OCI-LY1 (cell line): ENCODE data around the gene TAMALIN.

Experiments
- H2AFZ ChIP-seq: fragments of 200-600 bp; sonication (generic), shearing (Covaris generic); 2 replicates; pipeline ENCODE4 v1.6.0; 2014; ENCODE audit warnings: antibody characterized with exemption, mild to moderate bottlenecking, low read length
- H3F3A ChIP-seq: fragments of 200-600 bp; sonication (generic), shearing (Covaris generic); 2 replicates; pipeline ENCODE4 v1.6.0; 2014; ENCODE audit warnings: mild to moderate bottlenecking, antibody characterized with exemption, low read length, moderate library complexity; ENCODE audit not compliant: insufficient read depth
- H3K27ac ChIP-seq: fragments of 200-600 bp; sonication (generic); 2 replicates; pipeline ENCODE4 v1.5.1; 2014; ENCODE audit warnings: low read length, mixed run types, mild to moderate bottlenecking, low read depth; ENCODE audit not compliant: poor library complexity, severe bottlenecking
- H3K27me3 ChIP-seq: fragments of 200-600 bp; sonication (generic); 2 replicates; pipeline ENCODE4 v1.6.0; 2014; ENCODE audit warnings: antibody characterized with exemption, mild to moderate bottlenecking, low read length, moderate library complexity; ENCODE audit not compliant: insufficient read depth
- H3K36me3 ChIP-seq: fragments of 200-600 bp; sonication (generic); 2 replicates; pipeline ENCODE4 v1.6.1; 2014; ENCODE audit warnings: mild to moderate bottlenecking, antibody characterized with exemption, low read length, moderate library complexity, mixed read lengths; ENCODE audit not compliant: insufficient read depth
- H3K4me1 ChIP-seq: fragments of 200-600 bp; sonication (generic); 2 replicates; pipeline ENCODE4 v1.5.1; 2014; ENCODE audit warnings: mild to moderate bottlenecking, low read length, moderate library complexity; ENCODE audit not compliant: insufficient read depth, severe bottlenecking
- H3K4me2 ChIP-seq: fragments of 200-600 bp; sonication (generic), shearing (Covaris generic); 2 replicates; pipeline ENCODE4 v1.6.1; 2014; ENCODE audit warnings: low read length
- H3K4me3 ChIP-seq: fragments of 200-600 bp; sonication (generic); 2 replicates; pipeline ENCODE4 v1.5.1; 2014; ENCODE audit warnings: low read length, low read depth, mild to moderate bottlenecking, mixed read lengths; ENCODE audit not compliant: poor library complexity, severe bottlenecking
- H3K79me2 ChIP-seq: fragments of 200-600 bp; shearing (Covaris generic); 2 replicates; pipeline ENCODE4 v1.6.1; 2016; ENCODE audit warnings: mixed run types, low read length, mixed read lengths; ENCODE audit not compliant: insufficient read depth
- H3K9ac ChIP-seq: fragments of 200-600 bp; sonication (generic), shearing (Covaris generic); 2 replicates; pipeline ENCODE4 v1.6.1; 2014; ENCODE audit warnings: mild to moderate bottlenecking, low read length, mixed read lengths
- H3K9me2 ChIP-seq: fragments of 200-600 bp; sonication (generic), shearing (Covaris generic); 2 replicates; pipeline ENCODE4 v1.6.1; 2014; ENCODE audit warnings: low read depth, mild to moderate bottlenecking, low read length, mixed read lengths
- H3K9me3 ChIP-seq: fragments of 200-600 bp; shearing (Covaris generic); 2 replicates; pipeline ENCODE4 v1.6.1; 2014; ENCODE audit warnings: low read length, mixed read lengths
- H4K20me1 ChIP-seq: fragments of 200-600 bp; sonication (generic), shearing (Covaris generic); 2 replicates; pipeline ENCODE4 v1.6.0; 2016; ENCODE audit warnings: mild to moderate bottlenecking, low read length; ENCODE audit not compliant: insufficient read depth
- EZH2 ChIP-seq: fragments of 200-600 bp; sonication (generic), shearing (Covaris generic); IDR thresholded peaks from 2 replicates; pipeline ENCODE4 v1.8.0; 2017; ENCODE audit warnings: borderline replicate concordance, mixed run types, mild to moderate bottlenecking, antibody characterized with exemption, low read length, moderate library complexity, mixed read lengths
- TF ChIP-seq, protein P1 (sequence below): fragments of 200-600 bp; sonication (generic), shearing (Covaris generic); IDR thresholded peaks from 2 replicates; pipeline ENCODE4 v1.5.1; 2017; ENCODE audit warnings: mild to moderate bottlenecking, antibody characterized with exemption, low read length, moderate library complexity, mixed read lengths

TAMALIN gene

DNA sequence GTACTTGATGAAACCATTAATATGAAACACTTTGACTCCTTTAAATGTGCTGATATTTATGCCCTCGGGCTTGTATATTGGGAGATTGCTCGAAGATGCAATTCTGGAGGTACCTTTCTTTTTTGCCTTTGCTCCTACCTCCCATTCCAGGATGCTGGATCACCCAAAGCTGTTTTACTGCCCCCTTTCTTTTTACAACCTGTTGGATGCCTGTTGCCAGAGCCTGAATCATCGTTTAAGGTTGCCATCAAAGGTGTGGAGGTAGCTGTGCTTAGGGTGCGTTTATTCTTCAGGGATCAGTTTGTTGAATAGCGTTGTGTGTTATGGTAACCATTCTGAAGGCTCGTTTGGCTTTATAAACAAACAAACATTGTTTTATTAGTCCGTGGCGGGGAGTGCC lies 19.9 kb upstream of the TAMALIN start:
- Histone ChIP-seq H3K27ac (no peak overlapping the region), H3K27me3 (no peaks in the 10 kb centered on the region), H3K4me1 (no peaks in the 10 kb centered on the region), H4K20me1 (no peaks in the 10 kb centered on the region), H3K9ac (no peak overlapping the region), H3F3A (no peaks in the 10 kb centered on the region), H3K9me3 (no peaks in the 10 kb centered on the region), H3K4me2 (no peak overlapping the region), H3K79me2 (no peaks in the 10 kb centered on the region), H2AFZ (no peak overlapping the region), H3K36me3 (0 out of 2 replicates have a peak, but pooled peaks cover 4% of the 10 kb centered on the region), H3K9me2 (no peaks in the 10 kb centered on the region), H3K4me3 (no peak overlapping the region)
- no peak for TF ChIP-seq EZH2
- TF ChIP-seq, protein P1, sequence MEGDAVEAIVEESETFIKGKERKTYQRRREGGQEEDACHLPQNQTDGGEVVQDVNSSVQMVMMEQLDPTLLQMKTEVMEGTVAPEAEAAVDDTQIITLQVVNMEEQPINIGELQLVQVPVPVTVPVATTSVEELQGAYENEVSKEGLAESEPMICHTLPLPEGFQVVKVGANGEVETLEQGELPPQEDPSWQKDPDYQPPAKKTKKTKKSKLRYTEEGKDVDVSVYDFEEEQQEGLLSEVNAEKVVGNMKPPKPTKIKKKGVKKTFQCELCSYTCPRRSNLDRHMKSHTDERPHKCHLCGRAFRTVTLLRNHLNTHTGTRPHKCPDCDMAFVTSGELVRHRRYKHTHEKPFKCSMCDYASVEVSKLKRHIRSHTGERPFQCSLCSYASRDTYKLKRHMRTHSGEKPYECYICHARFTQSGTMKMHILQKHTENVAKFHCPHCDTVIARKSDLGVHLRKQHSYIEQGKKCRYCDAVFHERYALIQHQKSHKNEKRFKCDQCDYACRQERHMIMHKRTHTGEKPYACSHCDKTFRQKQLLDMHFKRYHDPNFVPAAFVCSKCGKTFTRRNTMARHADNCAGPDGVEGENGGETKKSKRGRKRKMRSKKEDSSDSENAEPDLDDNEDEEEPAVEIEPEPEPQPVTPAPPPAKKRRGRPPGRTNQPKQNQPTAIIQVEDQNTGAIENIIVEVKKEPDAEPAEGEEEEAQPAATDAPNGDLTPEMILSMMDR, result no peak

DNA sequence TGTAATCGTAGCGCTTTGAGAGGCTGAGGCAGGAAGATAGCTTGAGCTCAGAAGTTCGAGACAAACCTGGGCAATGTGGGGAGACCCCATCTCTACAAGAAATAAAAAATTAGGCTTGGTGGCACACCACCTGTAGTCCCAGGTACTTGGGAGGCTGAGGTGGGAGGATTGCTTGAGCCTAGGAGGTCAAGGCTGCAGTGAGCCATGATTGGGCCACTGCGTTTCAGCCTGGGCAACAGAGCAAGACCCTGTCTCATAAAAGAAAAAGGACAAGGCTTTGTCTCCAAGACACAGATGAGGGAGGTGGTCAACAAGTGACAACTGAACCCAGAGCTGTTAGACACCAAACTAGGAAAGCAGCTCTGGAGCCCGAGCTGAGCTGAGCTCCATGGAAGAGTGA lies 14.5 kb upstream of the TAMALIN start:
- Histone ChIP-seq H2AFZ (no peak overlapping the region), H3K4me2 (no peak overlapping the region), H4K20me1 (no peaks in the 10 kb centered on the region), H3K9me3 (no peaks in the 10 kb centered on the region), H3K4me3 (no peak overlapping the region), H3K4me1 (no peaks in the 10 kb centered on the region), H3K9me2 (no peaks in the 10 kb centered on the region), H3K27ac (no peak overlapping the region), H3K27me3 (no peaks in the 10 kb centered on the region), H3K36me3 (no peaks in the 10 kb centered on the region), H3F3A (no peaks in the 10 kb centered on the region), H3K9ac (no peak overlapping the region), H3K79me2 (no peaks in the 10 kb centered on the region)
- no peak for TF ChIP-seq EZH2
- TF ChIP-seq, protein P1, result no peak

DNA sequence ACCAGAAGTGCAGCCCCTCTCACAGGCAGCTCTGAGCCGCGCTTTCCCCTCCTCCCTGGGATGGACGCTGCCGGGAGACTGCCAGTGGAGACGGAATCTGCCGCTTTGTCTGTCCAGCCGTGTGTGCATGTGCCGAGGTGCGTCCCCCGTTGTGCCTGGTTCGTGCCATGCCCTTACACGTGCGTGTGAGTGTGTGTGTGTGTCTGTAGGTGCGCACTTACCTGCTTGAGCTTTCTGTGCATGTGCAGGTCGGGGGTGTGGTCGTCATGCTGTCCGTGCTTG lies 12.3 kb upstream of the TAMALIN start:
- Histone ChIP-seq H3K4me1 (no peaks in the 10 kb centered on the region), H3K27me3 (0 out of 2 replicates have a peak, but pooled peaks cover 4% of the 10 kb centered on the region), H3F3A (no peaks in the 10 kb centered on the region), H2AFZ (no peak overlapping the region), H3K9me2 (no peaks in the 10 kb centered on the region), H3K9ac (no peak overlapping the region), H3K4me2 (no peak overlapping the region), H4K20me1 (no peaks in the 10 kb centered on the region), H3K9me3 (no peaks in the 10 kb centered on the region), H3K4me3 (no peak overlapping the region), H3K27ac (no peak overlapping the region), H3K36me3 (no peaks in the 10 kb centered on the region), H3K79me2 (no peaks in the 10 kb centered on the region)
- no peak for TF ChIP-seq EZH2
- TF ChIP-seq, protein P1, result no peak
